Suppressor macrophage treated with lipopolysaccharide for 4 hours (primary cell): ENCODE results near the gene ADAT3.

Experiments
- DNase-seq: peaks from one replicate; pipeline ENCODE4 v3.0.0-alpha.2; 2020

Gene ADAT3

DNA sequence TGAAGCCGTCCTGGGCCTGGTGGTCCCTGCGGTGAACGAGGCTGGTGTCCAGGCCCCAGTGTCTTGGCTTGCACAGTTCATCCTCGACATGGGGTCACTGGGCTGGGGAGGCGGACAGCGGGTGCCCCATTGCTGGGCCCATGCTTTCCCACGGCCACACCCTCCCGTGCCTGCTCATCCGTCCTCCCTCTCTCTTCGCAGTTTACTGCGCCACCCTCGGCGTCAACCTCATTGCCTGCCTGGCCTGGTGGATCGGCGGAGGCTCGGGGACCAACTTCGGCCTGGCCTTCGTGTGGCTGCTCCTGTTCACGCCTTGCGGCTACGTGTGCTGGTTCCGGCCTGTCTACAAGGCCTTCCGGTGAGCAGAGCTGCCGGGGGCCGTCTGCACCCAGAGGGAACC, 12.7 kb downstream of the ADAT3 start:
- no peak for DNase-seq

DNA sequence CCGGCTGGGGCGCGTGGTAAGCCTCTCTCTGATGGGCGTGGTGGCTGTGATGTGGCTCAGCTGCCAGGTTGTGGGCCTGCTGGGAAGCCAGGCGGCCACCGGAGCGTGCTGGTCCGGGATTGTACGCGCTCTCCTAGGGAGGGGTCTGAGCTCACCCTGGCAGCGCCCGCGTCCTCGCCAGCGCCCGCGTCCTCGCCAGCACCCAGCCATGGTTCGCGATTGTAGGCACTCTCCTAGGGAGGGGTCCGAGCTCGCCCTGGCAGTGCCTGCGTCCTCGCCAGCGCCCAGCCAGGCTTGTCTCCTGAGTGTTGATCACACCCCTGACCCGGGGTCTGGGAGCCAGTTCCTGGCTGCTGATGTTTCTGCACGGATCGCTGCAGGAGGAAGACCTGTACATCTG, 13.8 kb downstream of the ADAT3 start:
- DNase-seq = no peak

DNA sequence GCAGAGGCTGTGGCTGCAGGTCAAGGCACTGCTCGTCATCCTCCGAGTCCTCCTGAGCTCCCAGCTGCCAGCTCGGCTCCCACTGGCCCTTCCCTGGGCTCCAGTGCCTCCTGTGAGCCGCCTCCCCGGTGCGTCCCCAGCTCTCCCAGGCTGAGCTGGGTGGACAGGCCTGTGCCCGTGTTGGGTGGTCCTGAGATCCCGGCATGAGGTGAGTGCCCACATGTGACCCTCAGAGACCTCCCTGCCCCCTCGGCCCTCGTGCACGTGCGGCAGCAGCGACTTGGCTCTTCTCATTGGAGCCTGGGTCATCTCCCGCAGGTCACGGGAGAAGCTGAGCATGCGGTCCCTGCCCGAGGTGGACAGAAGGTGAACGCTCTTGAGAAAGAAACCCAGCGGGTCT, 15.4 kb downstream of the ADAT3 start:
- no peak for DNase-seq

DNA sequence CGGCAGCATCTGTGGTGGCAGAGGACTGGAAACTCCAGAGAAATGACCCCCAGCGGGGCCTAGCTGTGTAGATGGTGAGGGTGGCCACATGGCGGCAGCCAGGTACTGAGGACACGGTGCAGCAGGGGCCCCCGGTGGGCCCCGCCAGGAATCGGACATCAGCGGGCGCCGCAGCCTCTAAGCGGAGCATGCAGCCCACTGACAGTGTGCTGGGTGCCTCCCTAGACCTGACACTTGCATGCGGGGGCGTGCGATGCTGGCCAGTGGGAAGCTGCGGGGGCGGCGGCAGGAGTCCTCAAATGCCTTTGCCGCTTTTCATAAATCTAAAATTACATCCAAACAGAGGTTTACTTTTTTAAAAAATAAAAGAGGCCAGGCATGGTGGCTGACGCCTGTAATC, 16.1 kb downstream of the ADAT3 start:
- DNase-seq = no peak

DNA sequence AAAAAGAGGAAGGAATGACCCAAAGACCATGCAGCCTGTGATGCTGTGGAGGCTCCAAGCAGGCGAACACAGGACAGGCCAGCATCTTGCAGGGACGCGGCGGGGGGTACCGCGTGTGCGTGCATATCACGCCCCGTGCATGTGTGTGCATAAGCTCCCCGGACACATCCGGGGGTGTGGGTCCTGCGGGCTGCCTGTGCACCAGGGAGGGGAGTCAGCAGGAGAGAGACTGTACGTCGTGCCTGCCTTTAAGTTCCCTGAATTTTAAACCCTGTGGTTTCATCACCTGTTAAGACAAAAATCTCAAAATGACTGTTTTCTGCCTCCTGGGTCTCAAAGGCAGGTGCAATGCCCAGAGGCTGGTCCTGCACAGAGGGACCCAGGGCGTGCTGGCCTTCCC, 16.6 kb downstream of the ADAT3 start:
- no peak for DNase-seq

DNA sequence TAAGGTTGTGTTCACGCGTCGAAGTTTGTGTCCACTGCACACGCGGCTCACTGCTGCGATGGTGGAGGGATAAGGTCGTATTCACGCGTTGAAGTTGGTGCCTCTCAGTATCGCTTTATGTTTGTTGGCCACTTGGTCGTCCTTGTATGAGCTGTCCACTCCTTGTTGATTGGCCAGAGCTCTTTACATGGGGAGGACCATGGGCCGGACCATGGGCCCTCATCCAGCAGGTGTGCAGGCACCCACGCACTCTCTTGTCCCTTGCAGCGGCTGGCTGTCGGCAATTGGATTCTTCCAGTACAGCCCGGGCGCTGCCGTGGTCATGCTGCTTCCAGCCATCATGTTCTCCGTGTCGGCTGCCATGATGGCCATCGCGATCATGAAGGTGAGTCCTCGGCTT, 17.6 kb downstream of the ADAT3 start:
- no peak for DNase-seq

DNA sequence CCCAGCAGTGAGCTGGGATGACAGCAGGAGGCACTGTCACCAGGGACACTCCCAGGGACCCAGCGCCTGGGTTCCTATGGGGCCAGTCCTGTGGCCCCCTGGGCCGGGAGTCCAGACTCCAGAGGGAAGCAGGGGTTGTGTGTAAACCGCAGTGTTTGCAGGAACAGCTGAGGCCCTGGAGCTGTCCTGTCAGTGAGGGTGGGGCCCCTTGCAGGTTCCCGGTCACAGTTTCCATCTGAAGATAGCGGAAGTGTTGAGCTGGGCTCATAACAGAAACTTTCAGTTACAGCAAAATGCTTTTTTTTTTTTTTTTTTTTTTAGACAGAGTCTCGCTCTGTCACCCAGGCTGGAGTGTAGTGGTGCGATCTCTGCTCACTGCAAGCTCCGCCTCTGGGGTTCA, 18.1 kb downstream of the ADAT3 start:
- peak; percentile 75 for DNase-seq

DNA sequence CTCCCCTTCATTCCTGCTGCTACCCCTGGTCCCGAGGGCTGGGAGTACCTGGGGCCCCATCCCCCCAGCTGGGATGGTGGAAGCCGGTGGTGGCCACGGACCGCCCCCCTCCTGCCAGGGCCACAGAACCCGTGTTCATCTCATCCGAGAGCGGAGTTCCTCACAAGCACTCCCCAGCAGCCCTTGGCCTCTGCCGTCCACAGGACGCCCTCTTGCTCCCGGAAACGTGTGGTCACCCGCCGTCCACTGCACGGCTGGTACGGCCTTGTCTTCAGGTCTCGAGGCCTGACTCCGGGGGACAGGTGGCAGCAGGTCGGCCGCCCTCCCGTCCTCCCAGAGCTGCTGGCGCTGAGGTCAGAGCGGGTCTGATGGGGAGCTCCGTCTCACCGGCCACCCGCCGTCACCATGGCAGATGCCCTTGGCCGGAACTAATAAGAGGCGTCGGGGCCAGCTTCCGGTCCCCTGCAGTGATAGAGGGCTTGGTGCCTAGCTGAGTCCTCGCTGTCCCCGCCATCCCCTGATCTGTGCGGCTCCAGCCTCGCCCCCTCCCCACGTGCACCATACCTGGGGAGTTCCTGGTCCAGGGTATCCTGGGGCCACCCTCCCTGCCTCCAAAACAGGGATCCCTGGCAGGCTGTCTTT, 19.2 kb downstream of the ADAT3 start:
- no peak for DNase-seq

DNA sequence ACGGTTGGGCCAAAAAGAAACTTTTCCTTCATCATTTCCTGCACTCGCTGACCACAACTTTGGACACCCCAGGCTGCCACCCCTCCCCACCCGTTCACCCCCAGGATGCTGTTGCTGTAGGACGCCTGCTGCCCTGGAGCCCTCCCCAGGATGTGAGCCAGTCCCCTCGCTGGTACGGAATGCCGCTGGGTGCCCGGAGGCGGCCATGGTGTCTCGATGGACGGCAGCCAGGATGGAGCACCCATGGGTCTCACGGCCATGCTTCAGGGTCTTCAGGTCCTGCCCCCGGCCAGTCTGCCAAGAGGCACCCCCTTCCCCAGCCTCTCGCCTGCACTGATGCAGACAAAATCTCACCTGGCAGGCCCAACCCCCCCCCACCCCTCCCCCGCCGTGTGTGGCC, 20.3 kb downstream of the ADAT3 start:
- DNase-seq = no peak

DNA sequence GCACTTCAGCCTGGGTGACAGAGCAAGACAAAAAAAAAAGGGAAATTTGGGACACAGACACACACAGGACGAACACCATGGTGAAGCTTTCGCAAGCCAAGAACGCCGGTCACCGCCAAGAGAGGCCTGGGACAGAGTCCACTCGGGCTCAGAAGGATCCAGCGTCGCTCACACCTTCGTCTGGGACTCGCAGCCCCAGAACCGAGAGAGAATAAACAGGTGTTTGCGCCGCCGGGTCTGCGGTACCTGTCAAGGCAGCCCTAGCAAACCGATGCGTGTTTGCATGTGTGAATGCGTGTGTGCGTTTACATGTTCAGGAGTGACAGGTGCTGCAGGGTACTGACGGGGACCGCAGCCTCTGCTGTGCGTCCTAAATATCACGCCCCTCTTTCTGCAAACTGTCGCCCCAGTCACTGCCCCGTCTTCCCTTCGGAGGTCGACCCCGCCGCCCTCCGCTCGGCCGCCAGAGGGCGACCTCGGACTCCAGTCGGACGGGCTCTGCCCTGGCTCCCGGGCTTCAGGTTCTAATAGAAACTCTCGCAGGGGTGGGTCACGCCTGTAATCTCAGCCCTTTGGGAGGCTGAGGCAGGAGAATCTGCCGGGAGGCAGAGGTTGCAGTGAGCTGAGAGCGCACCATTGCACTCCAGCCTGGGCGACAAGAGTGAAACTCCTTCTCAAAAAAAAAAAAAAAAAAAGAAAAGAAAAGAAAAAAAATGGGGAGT, 24.0 kb downstream of the ADAT3 start:
- DNase-seq = peak; percentile 91

DNA sequence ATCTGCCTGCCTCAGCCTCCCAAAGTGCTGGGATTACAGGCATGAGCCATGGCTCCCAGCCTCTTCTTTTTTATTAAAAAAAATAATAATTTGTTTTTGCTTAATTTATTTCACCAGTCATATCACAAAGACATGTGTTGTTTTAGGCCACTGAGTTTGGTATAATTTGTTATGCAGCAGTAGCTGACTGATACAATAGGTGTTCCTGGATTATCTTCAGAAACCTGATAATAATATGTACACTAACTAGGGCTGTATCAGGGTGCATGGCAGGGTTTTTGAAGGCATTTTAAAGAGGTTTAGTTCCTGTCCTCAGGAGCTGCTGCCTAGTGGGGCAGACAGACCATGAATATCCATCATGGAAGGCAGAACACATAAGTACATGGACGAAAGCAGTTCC, 26.2 kb downstream of the ADAT3 start:
- no peak for DNase-seq

DNA sequence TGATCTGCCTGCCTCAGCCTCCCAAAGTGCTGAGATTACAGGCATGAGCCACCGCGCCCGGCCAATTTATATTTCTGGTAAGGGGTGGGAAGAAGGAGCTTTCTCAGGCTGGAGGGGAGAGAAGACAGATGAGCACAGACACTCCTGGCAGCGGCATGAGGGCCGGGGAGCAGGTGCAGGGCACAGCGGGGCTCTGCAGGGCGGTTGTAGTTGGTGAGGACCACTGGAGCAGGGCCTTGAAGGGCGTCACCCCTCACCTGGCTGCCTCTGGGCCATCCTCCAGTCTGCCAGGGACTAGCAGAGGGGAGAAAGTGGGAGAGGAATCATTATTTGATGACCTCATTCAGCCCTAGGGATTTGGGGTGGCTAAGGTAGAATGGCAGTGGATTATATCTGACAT, 27.2 kb downstream of the ADAT3 start:
- DNase-seq = no peak

DNA sequence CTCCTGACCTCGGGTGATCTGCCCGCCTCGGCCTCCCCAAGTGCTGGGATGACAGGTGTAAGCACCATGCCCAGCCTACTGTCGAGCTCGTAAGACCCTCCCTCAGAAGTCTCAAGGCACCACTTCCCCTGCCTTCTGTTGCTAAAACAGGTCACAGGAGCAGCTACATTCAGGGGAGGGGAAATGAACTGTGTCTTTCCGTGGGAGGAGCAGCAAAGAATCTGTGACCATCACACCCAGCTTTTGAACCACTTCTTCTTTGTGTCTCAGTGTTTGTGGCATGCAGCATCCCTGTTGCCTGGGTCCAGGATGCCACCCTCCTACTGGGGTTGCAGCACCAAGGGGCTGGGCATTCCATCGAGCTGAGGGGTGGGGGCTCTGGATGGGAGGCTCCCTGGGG, 28.0 kb downstream of the ADAT3 start:
- no peak for DNase-seq

DNA sequence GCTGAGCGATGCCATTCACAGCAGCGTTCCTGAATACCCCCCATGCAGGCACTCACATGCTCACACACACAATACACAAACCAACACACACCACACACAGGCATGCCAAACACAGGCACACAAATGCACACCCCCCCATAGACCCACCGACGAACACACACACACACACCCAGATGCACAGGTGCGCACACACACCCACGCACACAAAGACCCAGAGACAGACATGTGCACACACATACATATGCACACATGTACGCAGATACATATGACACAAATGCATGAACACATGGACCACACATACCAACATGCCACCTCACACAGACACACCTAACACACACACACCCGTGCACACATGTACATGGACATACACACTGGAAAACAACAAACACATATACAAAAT, 28.7 kb downstream of the ADAT3 start:
- no peak for DNase-seq

DNA sequence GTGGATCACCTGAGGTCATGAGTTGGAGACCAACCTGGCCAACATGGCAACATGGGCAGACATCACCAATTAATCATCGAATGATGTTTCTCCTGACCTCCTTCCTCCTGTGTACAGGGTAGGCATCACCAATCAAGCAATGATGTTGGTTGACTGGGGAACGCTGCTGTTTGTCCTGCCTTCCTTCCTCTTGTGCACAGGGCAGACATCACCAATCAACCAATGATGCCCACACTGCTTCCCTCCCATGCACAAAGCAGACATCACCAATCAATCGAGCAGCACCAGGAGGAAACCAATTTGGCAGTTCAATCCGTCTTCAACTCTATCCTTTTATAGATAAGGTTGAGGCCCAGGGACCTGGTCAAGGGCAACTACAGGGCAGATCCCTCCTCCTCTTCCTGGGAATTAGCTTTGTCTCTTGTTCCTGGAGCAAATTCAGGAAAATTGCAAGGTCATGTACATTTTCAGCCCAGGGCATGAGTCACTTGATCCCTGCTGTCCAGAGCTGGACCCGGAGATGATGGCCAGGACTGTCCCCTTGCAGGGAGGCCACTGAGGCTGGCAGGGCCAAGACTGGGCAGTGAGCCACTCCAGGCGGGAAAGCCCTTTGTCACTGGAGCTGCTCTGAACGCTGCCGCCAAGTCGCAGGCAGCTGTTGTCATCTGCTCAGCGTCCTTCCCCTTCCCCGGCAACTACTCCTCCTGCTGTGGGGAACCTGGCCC, 30.4 kb downstream of the ADAT3 start:
- DNase-seq = no peak

DNA sequence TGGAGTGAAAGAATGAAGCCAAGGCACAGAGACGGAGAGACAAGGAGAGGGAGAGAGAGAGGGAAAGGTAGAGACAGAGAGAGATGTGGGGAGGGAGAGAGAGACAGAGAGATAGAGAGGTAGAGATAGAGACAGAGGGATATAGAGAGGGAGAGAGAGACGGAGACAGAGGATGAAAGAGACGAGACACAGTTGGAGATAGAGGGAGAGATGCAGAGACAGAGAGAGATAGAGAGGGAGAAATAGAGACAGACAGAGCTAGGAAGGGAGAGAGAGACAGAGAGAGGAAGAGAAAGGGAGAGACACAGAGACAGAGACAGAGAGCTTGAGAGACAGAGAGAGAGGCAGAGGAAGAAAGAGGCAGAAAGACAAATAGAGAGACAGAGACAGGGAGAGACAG, 31.2 kb downstream of the ADAT3 start:
- DNase-seq = no peak

DNA sequence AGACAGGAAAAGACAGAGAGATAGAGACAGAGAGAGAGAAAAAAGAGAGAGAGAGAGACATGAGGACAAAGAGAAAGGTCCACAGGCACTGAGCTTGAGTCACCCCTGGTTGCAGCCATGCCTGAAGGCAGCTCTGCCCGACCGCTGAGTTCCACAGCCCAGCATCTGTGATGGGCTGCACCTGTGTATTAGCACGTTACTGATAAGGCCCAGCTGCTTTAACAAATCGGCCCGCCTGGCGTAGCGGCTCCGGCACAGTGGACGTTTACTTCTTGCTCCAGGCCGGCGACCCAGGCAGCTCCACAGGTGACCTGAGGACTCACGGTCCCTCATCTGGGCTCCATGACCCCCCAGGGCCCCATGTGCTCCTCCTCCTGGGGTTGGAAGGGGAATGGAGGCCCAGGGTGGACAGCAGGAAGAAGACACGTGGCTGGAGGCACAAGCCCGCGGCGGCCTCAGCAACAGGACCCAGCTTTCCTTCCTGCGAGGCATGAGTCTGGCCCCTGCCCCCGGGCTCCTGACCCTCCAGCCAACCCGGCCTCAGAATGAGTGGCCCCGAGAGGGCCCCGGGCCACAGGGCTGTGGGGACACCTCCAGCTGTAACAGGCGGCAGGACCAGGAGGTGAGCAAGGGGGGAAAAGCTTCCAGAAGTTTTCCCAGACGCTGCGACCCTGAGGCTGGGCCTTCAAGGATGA, 31.9 kb downstream of the ADAT3 start:
- no peak for DNase-seq

DNA sequence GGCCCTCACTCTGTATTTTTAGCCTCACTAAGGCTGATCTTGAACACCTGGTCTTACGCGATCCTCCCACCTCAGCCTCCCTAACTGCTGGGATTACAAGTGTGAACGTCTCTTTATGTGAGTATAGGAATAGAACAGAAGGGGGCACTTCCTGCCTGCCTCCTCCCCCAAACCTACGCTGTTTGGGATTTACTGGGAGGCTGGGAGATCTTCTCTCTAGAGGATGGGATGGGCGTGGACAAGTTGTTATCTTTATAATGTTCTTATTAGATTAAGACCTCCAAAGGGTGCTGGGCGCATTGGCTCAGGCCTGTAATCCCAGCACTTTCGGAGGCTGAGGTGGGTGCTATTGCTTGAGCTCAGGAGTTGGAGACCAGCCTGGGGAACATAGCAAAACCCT, 32.9 kb downstream of the ADAT3 start:
- DNase-seq = no peak

DNA sequence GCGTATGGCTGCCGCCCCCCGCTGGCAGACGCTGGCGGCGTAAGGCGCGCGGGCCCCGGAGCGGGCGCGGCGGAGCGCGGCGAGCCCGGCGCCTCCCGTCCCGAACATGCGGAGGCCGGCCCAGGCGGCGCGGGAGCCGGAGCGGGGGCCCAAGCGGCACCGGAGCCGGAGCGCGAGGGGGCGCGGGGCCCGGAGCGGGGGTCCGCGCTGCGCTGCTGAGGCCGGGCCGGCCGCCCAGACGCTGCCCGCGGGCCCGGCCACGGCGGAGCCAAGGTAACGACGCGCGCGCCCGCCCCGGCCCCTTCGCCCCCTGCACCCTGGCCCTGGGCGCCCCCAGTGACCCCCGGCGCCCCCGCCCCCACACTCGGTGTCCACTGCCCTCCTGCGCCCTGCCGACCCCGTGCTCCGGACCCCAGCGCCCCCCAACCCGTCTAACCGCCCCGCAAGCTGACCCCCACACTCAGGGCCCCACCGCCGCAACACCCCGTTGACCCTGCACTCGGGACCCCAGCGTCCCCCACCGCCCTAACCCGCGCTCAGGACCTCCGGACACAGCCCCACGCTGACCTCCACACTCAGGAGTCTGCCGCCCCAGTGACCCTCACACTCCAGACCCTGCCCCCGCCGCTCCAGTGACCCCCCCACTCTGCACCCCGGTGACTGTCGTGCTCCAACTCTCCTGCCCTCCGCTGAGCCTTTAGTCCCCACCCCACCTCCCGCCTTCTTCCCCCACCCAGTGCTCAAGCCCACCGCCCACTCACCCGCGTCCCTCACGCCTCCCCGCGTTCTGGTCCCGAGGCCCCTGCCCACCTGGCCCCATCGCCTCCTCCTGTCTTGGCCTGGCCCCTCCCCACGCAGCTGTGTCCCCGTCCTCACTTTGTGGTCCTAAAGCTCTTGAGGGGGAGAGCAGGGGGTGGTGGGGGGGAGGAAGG, 36.2 kb downstream of the ADAT3 start, which contains the start of gene CSNK1G2:
Gene CSNK1G2 (plus strand): TSS at position 27 of the 932 bp plus-strand sequence. CDS start 28,601 bp downstream, outside the sequence.
- DNase-seq = no peak

DNA sequence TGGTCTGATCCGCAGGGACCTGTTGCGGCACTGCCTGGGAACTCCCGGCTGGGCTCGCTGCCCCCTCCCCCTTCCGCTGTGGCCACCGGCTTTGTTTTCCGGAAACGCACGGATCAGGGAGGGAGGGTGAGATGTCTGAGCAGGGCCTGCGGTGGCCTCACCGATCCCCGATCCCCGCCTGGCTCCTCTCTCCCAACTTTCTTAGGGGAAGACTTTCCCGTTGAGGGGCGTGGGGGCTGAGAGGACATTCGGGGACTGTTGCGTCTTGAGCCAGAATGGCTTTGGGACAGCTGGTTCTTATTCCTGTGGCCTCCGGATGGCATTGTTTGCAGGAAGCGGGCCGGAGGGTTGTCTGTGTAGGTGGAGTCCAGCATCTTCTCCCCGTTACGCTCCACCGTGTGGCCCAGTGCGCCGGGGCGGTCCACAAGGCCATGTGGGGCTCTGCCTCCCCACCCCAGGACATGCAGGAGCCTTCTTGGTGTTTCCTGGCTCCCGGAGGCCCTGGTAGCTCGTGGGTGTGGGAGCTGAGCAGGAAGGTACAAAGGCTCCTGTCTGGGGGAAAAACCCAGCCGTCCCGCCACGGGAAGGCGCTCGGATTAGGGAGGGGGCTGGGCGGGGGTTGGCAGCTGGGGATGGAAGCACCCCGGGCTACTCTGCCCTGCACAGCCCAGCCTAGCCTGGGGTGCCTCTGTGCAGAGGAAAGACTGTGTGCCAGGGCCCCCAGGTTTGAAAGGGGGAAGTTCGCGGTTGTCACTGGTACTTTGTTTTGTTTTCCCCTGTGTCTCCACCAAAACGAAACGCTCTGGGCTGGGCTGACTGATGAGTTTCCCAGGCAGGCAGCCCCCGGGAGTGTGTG, 37.1 kb downstream of the ADAT3 start:
- DNase-seq = peak; percentile 73

DNA sequence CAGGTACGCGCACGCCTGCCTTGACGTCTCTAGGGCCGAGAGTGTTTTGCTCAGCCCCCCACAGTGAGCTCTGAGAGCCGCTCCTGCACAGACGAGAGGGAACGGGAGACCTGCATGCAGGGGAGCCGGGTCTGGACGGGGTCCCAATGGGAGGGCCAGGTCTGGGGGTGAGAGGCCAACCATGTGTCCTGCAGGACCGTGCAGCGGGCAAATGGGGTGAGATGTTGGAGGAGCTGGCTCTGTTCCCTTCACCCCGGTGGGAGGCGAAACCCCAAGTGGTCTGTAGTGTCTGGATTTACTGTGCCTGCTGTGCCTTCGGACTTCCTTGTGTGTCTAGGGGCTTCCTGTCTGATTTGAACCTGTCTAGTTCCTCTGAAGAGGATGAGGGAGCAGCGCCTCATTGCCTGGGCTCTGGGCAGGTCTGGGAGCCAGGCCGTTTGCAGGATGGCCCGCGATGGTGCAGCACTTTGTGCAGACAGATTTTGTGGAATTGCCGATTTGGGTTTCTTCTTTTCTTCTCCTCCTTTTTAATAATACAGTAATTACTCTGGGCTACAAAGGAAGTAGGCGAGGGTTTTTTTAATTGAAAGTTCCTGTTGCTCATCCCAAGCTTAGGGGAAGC, 37.8 kb downstream of the ADAT3 start:
- no peak for DNase-seq
